GM11168 (cell line): ENCODE data around the gene POLR2E.

Source experiments
- in situ Hi-C: fragments of 300-500 bp; cut with MboI; formaldehyde crosslinking; loops from one replicate; pipeline ENCODE4 v1.12.0; 2022; ENCODE audit warnings: low sequenced_read_pairs; ENCODE audit not compliant: unreplicated experiment

Gene POLR2E

GRCh38 chr19:1126984-1127760, 32.0 kb upstream of the POLR2E start:
- in situ Hi-C loops, result no loop called here

GRCh38 chr19:1125601-1126467, 30.7 kb upstream of the POLR2E start:
- in situ Hi-C loops, result no loop called here

- in situ Hi-C loops, result no loop called here
These were observed 28.9 kb upstream of the POLR2E start for GRCh38 chr19:1123885-1124677.

- in situ Hi-C loops, result no loop called here
These were observed 28.2 kb upstream of the POLR2E start for GRCh38 chr19:1123381-1123780.

GRCh38 chr19:1122972-1123363, 27.8 kb upstream of the POLR2E start:
- in situ Hi-C loops, result no loop called here

- in situ Hi-C loops, result no loop called here
These were observed 27.1 kb upstream of the POLR2E start for GRCh38 chr19:1122021-1122971.

- in situ Hi-C loops, result no loop called here
These were observed 26.2 kb upstream of the POLR2E start for GRCh38 chr19:1121395-1121794.

- in situ Hi-C loops, result loop anchor here (5.0 to 10.0 kb wide), 2 partner anchors 65 to 83 kb away; no protein-coding TSS in a partner anchor
These were observed 24.5 kb upstream of the POLR2E start for GRCh38 chr19:1119475-1120217.

- in situ Hi-C loops, result loop anchor here (5.0 to 10.0 kb wide), 2 partner anchors 66 to 83 kb away; no protein-coding TSS in a partner anchor
These were observed 23.8 kb upstream of the POLR2E start for GRCh38 chr19:1118999-1119398.

GRCh38 chr19:1117654-1118053, 22.5 kb upstream of the POLR2E start:
- in situ Hi-C loops, result loop anchor here (5.0 to 10.0 kb wide), 2 partner anchors 67 to 85 kb away; no protein-coding TSS in a partner anchor

GRCh38 chr19:1116726-1117581, 21.8 kb upstream of the POLR2E start:
- in situ Hi-C loops, result loop anchor here (5.0 to 10.0 kb wide), 2 partner anchors 68 to 85 kb away; no protein-coding TSS in a partner anchor

GRCh38 chr19:1115646-1116420, 20.7 kb upstream of the POLR2E start:
- in situ Hi-C loops, result loop anchor here (5.0 to 10.0 kb wide), 2 partner anchors 69 to 86 kb away; no protein-coding TSS in a partner anchor

GRCh38 chr19:1114728-1115127, 19.6 kb upstream of the POLR2E start:
- in situ Hi-C loops, result loop anchor here (5.0 to 10.0 kb wide), 2 partner anchors 70 to 88 kb away; no protein-coding TSS in a partner anchor

GRCh38 chr19:1113986-1114483, 18.9 kb upstream of the POLR2E start:
- in situ Hi-C loops, result loop anchor here (10.0 kb wide), 1 partner anchor 71 kb away; no protein-coding TSS in a partner anchor

GRCh38 chr19:1113030-1113985, 18.1 kb upstream of the POLR2E start:
- in situ Hi-C loops, result loop anchor here (10.0 kb wide), 1 partner anchor 71 kb away; no protein-coding TSS in a partner anchor
